Activated T-cell treated with anti-CD3 and anti-CD28 coated beads, Interleukin-2, amount 50 U/mL, for 72 hours (primary cell): ENCODE data around the gene ATP8B4. TPM values are rescaled to one million over a fixed set of nuclear protein-coding genes. Genes with fewer than 3 reads are reported as not detected.
A peak's percentile ranks its signal among the peaks of the same experiment; 100 is the strongest.
"Not testable (repeated sequence)": the region's sequence is repeated elsewhere in the genome, so short reads cannot be mapped to it uniquely, and the experiment has no call there.

Experiments
- ATAC-seq, 2 donors: fragments of 150-1000 bp; cut with Tn5 transposase; replicated peaks in 1 of 2; 2 replicates each; pipeline ENCODE4 v1.10.0; 2021; ENCODE audit warnings: moderate library complexity in 2 of 2, mild to moderate bottlenecking in 1 of 2
- DNase-seq, 2 donors: peaks; one replicate each; pipeline ENCODE4 v3.0.0; 2021 to 2022; ENCODE audit warnings: mixed read lengths in 1 of 2
- H3K27ac Mint-ChIP-seq: one replicate; pipeline ENCODE4 v1.8.0; 2022; ENCODE audit warnings: mild to moderate bottlenecking, moderate library complexity, mixed read lengths
- H3K27me3 Mint-ChIP-seq: one replicate; pipeline ENCODE4 v1.8.0; 2022; ENCODE audit warnings: low read depth, mixed read lengths
- H3K36me3 Mint-ChIP-seq, 2 donors: one replicate each; pipeline ENCODE4 v1.8.0; 2022; ENCODE audit warnings: mixed read lengths in 2 of 2, mild to moderate bottlenecking in 1 of 2; ENCODE audit not compliant: insufficient read depth in 2 of 2
- H3K4me1 Mint-ChIP-seq: one replicate; pipeline ENCODE4 v1.8.0; 2022; ENCODE audit warnings: low read depth, mixed read lengths
- H3K4me3 Mint-ChIP-seq, 2 donors: one replicate each; pipeline ENCODE4 v1.8.0; 2022; ENCODE audit warnings: mild to moderate bottlenecking in 2 of 2, mixed read lengths in 2 of 2, moderate library complexity in 2 of 2
- H3K9me3 Mint-ChIP-seq, 2 donors: one replicate each; pipeline ENCODE4 v1.8.0; 2022; ENCODE audit warnings: mixed read lengths in 2 of 2
- total RNA-seq, 2 donors: library from RNA; stranded (reverse); gene quantifications; one replicate each; pipeline ENCODE4 v1.2.3, GENCODE V29; 2022

The ATP8B4 gene
- total RNA-seq, 2 donors from 2014 or later, result 14.0 to 21.3 TPM

- Mint-ChIP-seq H3K9me3 (peaks cover 4 to 8% of the 10 kb centered on the region in 2 donors), H3K27ac (peak overlapping the region; percentile 91), H3K4me3 (peak overlapping the region; percentile 62 to 75), H3K27me3 (no peaks in the 10 kb centered on the region), H3K4me1 (peaks cover 47% of the 10 kb centered on the region), H3K36me3 (peaks cover 7 to 8% of the 10 kb centered on the region in 2 donors)
- ATAC-seq, result peak; percentile 72 to 73
- DNase-seq, result peak; percentile 79 to 80
Measured at GRCh38 chr15:50135031-50135551, 16.1 kb upstream of the ATP8B4 start.

GRCh38 chr15:50134524-50135024 is 15.5 kb upstream of the ATP8B4 start:
- peak overlapping the region; percentile 34 to 75 for H3K4me3 Mint-ChIP-seq
- ATAC-seq (peak in 1 of 2 donors; percentile 37), DNase-seq (no peak)
- peaks cover 4 to 10% of the 10 kb centered on the region in 2 donors for H3K9me3 Mint-ChIP-seq
- H3K4me1 Mint-ChIP-seq, result peaks cover 47% of the 10 kb centered on the region
- no peaks in the 10 kb centered on the region for H3K27me3 Mint-ChIP-seq
- H3K27ac Mint-ChIP-seq, result peak overlapping the region; percentile 91
- H3K36me3 Mint-ChIP-seq, result peaks cover 7 to 8% of the 10 kb centered on the region in 2 donors

GRCh38 chr15:50132251-50132984 is 13.4 kb upstream of the ATP8B4 start:
- H3K27ac Mint-ChIP-seq, DNase-seq, ATAC-seq, H3K27me3 Mint-ChIP-seq: not testable (repeated sequence)
- H3K4me1 Mint-ChIP-seq, result peaks cover 32% of the 10 kb centered on the region
- peaks cover 5 to 14% of the 10 kb centered on the region in 2 donors for H3K9me3 Mint-ChIP-seq
- peaks cover 12 to 14% of the 10 kb centered on the region in 2 donors for H3K36me3 Mint-ChIP-seq
- peak overlapping the region in 1 of 2 donors; percentile 11 for H3K4me3 Mint-ChIP-seq

- no peak for DNase-seq
- H3K9me3 Mint-ChIP-seq, result peaks cover 5 to 17% of the 10 kb centered on the region in 2 donors
- H3K27me3 Mint-ChIP-seq, result no peaks in the 10 kb centered on the region
- peaks cover 25% of the 10 kb centered on the region for H3K4me1 Mint-ChIP-seq
- H3K27ac Mint-ChIP-seq, result no peak overlapping the region
- no peak overlapping the region for H3K4me3 Mint-ChIP-seq
- peaks cover 12 to 14% of the 10 kb centered on the region in 2 donors for H3K36me3 Mint-ChIP-seq
- no peak for ATAC-seq
Measured at GRCh38 chr15:50131617-50132016, 12.6 kb upstream of the ATP8B4 start.

GRCh38 chr15:50128266-50128665 is 9.2 kb upstream of the ATP8B4 start:
- Mint-ChIP-seq H3K36me3 (peaks cover 18% of the 10 kb centered on the region in 2 donors), H3K9me3 (peaks cover 8 to 22% of the 10 kb centered on the region in 2 donors), H3K27ac (no peak overlapping the region), H3K4me1 (peaks cover 15% of the 10 kb centered on the region), H3K27me3 (no peaks in the 10 kb centered on the region), H3K4me3 (no peak overlapping the region)
- no peak for DNase-seq
- no peak for ATAC-seq

- DNase-seq (no peak), ATAC-seq (peak in 1 of 2 donors; percentile 23)
- Mint-ChIP-seq H3K4me3 (no peak overlapping the region), H3K27ac (no peak overlapping the region), H3K36me3 (peaks cover 14 to 16% of the 10 kb centered on the region in 2 donors), H3K9me3 (peaks cover 8 to 19% of the 10 kb centered on the region in 2 donors), H3K4me1 (peaks cover 15% of the 10 kb centered on the region), H3K27me3 (no peaks in the 10 kb centered on the region)
Measured at GRCh38 chr15:50127255-50127777, 8.3 kb upstream of the ATP8B4 start.

GRCh38 chr15:50126072-50126471 is 7.0 kb upstream of the ATP8B4 start:
- Mint-ChIP-seq H3K36me3 (peaks cover 12 to 16% of the 10 kb centered on the region in 2 donors), H3K4me3 (no peak overlapping the region), H3K4me1 (peaks cover 15% of the 10 kb centered on the region), H3K9me3 (peaks cover 6 to 17% of the 10 kb centered on the region in 2 donors), H3K27me3 (no peaks in the 10 kb centered on the region), H3K27ac (no peak overlapping the region)
- no peak for DNase-seq
- ATAC-seq, result no peak

GRCh38 chr15:50124631-50125030 is 5.6 kb upstream of the ATP8B4 start:
- DNase-seq, result no peak
- H3K4me1 Mint-ChIP-seq, result peaks cover 15% of the 10 kb centered on the region
- ATAC-seq, result no peak
- H3K36me3 Mint-ChIP-seq, result peaks cover 10 to 14% of the 10 kb centered on the region in 2 donors
- no peak overlapping the region for H3K4me3 Mint-ChIP-seq
- no peak overlapping the region for H3K27ac Mint-ChIP-seq
- H3K27me3 Mint-ChIP-seq, result no peaks in the 10 kb centered on the region
- H3K9me3 Mint-ChIP-seq, result peaks cover 4 to 12% of the 10 kb centered on the region in 2 donors

- DNase-seq (peak in 1 of 2 donors; percentile 8), ATAC-seq (peak; percentile 66 to 80)
- peaks cover 7 to 10% of the 10 kb centered on the region in 2 donors for H3K36me3 Mint-ChIP-seq
- H3K4me1 Mint-ChIP-seq, result peaks cover 19% of the 10 kb centered on the region
- no peak overlapping the region for H3K27ac Mint-ChIP-seq
- no peak overlapping the region for H3K4me3 Mint-ChIP-seq
- no peaks in the 10 kb centered on the region for H3K27me3 Mint-ChIP-seq
- peaks cover 2 to 9% of the 10 kb centered on the region in 2 donors for H3K9me3 Mint-ChIP-seq
Measured at GRCh38 chr15:50123861-50124557, 5.0 kb upstream of the ATP8B4 start.

GRCh38 chr15:50120729-50121128 is 1.7 kb upstream of the ATP8B4 start:
- Mint-ChIP-seq H3K4me3 (no peak overlapping the region), H3K27me3 (peaks cover 8% of the 10 kb centered on the region), H3K27ac (no peak overlapping the region), H3K36me3 (peaks cover 8 to 9% of the 10 kb centered on the region in 2 donors), H3K4me1 (peaks cover 31% of the 10 kb centered on the region), H3K9me3 (peaks cover 2 to 7% of the 10 kb centered on the region in 2 donors)
- ATAC-seq (no peak), DNase-seq (no peak)

GRCh38 chr15:50117431-50118027 is 1.5 kb downstream of the ATP8B4 start:
- no peak overlapping the region for H3K27ac Mint-ChIP-seq
- H3K27me3 Mint-ChIP-seq, result peaks cover 13% of the 10 kb centered on the region
- no peak for DNase-seq
- peaks cover 2 to 6% of the 10 kb centered on the region in 2 donors for H3K36me3 Mint-ChIP-seq
- no peak for ATAC-seq
- H3K4me3 Mint-ChIP-seq, result peak overlapping the region; percentile 29 to 31
- peaks cover 0 to 2% of the 10 kb centered on the region in 2 donors for H3K9me3 Mint-ChIP-seq
- H3K4me1 Mint-ChIP-seq, result peaks cover 16% of the 10 kb centered on the region

- H3K4me3 Mint-ChIP-seq, result peak overlapping the region; percentile 29 to 49
- H3K4me1 Mint-ChIP-seq, result peaks cover 16% of the 10 kb centered on the region
- ATAC-seq, result peak; percentile 36 to 73
- peak; percentile 24 to 51 for DNase-seq
- H3K36me3 Mint-ChIP-seq, result peaks cover 2 to 6% of the 10 kb centered on the region in 2 donors
- peak overlapping the region; percentile 80 for H3K27ac Mint-ChIP-seq
- peaks cover 0 to 2% of the 10 kb centered on the region in 2 donors for H3K9me3 Mint-ChIP-seq
- peaks cover 14% of the 10 kb centered on the region for H3K27me3 Mint-ChIP-seq
Measured at GRCh38 chr15:50116477-50116876, 2.6 kb downstream of the ATP8B4 start.
